HG03439 (cell line): ENCODE data around the gene PDGFRA.
"Not testable (repeated sequence)": the region's sequence is repeated elsewhere in the genome, so short reads cannot be mapped to it uniquely, and the experiment has no call there.

Experiments
- ATAC-seq: cut with Tn5 transposase; IDR thresholded peaks from one replicate; pipeline ENCODE4 v1.9.1; 2021; ENCODE audit warnings: mild to moderate bottlenecking, moderate library complexity; ENCODE audit not compliant: unreplicated experiment

PDGFRA gene

GRCh38 chr4:54227256-54228055, 1.6 kb upstream of the PDGFRA start:
- no peak for ATAC-seq

DNA sequence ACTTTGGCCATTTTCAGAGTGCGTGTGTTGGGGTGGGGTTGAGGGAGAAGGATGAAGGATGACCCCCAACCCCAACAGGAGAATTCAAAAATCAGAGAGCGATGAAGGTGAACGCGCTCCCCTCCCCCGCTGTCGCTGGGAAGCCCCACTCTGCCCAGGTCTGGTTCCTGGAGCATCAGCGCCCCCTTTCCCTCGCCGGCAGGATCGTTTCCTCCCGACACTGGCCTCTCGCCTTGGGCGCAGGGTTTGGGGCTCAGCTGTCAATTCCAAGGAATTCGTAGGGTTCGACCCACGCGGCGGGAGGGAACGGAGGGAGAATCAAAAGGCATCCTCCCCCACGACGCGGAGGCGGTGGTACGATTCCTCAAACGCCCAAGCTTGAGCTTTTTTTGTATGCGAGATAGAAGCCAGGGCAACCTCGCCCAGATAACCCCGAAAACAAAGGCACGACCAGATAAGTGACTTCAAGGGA, 1.0 kb upstream of the PDGFRA start:
- ATAC-seq: no peak

DNA sequence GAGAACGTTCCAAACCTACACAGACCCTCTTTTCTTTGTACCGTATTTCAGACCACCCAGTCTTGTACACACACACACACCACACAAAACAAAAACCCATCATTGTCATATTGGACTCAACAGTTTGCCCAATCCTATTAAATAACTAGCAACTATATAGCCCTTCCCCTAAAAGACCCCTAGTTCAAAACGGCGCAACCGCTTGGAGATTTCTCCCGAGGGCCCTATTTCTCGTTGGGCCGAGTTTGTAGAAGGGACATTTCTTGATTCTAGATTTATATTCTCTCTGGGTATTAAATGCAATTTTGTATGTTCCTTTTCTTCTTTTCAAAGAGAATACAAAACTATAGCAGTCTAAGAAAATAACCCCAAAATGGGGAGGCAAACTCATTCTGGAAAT, 547 bp upstream of the PDGFRA start:
- ATAC-seq: no peak

DNA sequence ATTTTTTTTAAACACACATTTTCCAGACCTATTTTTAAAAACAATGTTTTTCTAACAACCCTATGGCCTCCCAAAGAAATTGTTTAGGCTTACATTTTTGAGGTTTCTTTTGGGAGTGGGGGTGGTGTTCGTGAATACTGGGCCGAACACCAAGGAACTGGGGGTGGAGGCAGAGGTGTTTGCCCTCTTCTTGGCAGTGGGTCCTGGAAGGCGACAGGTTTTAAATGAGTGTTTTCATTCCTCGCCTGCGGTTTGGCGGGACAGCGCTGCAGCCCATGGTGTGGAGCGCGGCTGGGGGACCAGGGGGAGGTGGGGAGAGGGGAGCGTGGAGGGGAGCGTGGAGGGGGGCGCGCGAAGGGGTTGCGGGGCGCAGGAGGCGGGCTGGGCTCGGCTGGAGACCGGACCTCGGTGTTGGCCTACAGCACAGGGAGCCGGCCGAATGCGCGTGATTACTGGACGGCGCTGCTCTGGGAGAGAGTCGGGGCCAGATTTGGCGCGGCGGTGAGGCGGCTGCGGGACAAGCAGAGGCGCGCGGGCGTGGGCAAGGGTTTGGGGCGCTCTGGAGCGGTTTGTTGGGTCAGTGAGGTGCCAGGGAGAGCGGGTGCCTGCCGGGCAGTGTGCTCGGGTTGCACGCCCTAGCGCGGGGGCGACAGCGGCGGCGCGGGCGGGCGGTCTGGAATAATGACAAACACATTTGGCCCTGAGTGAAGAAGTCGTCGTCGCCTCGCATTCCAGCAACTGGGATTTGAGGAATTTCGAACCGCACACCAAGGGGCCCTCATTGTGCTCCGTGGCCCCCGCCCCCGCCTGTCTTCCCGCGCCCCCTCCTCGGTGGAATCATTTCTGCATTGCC, 764 bp downstream of the PDGFRA start:
- no peak for ATAC-seq

DNA sequence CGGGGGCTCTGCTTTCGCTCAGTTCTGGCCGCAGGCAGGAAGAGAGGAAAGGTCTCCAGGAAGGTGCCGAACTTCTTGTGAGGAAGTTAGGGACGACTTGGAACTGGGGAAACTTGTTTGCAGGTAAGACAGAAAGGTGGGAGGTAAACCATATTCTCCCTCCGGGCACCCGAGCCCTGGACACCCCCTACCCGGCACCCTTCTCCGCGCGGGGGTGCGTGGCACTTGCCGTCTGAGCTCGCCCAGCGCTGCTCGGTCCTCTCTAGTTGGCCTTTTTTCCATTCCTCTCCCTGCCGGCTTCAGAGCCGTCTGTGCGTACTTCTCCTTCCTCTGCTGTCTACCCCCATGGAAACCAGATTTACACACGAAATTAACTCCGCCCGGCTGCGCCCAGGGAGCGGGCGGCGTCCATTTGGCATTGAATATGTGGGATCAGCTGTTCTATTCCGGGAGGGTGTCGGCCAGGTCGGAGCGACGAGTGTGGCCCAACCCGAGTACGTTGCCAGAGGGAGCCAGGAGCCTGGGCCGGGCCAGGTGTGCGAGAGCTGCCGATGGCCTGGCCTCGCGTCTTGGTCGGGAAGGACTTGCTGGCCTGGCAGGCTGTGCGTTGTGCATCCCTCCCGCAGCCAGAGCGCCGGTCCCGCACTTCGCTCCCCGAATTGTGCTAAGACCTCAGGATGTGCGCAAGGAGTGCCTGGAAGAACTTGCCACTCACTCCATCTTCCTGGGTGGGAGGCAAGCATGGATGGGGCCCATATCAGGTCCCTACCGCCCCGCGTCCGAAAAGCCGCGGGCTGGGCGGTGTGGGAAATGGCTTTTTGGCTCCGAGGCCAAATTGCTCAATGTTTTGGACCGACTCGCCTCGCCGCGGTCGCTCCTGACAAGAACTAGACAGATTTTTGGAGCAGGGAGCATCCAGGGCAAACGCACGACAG, 1.7 kb downstream of the PDGFRA start:
- no peak for ATAC-seq

DNA sequence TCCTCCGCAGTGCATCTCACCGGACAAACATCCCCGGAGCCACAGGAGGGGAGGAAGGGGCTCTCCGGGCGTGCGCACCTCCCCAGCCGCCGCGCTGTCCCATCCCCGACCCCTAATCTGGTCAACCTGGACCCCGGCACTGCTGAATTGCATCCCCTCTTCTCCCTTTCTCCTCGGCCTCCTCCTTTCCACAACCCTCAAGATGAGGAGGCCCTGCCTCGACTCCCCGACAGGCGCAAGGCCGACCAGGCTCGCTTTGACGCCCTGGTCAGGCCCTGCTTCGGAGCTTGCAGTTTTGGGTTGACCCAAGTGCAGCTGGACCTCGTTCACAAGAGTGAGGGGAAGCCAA, 2.3 kb downstream of the PDGFRA start:
- no peak for ATAC-seq

GRCh38 chr4:54231768-54232688, 2.9 kb downstream of the PDGFRA start:
- no peak for ATAC-seq

GRCh38 chr4:54233277-54233696, 4.2 kb downstream of the PDGFRA start:
- peak; percentile 84 for ATAC-seq

DNA sequence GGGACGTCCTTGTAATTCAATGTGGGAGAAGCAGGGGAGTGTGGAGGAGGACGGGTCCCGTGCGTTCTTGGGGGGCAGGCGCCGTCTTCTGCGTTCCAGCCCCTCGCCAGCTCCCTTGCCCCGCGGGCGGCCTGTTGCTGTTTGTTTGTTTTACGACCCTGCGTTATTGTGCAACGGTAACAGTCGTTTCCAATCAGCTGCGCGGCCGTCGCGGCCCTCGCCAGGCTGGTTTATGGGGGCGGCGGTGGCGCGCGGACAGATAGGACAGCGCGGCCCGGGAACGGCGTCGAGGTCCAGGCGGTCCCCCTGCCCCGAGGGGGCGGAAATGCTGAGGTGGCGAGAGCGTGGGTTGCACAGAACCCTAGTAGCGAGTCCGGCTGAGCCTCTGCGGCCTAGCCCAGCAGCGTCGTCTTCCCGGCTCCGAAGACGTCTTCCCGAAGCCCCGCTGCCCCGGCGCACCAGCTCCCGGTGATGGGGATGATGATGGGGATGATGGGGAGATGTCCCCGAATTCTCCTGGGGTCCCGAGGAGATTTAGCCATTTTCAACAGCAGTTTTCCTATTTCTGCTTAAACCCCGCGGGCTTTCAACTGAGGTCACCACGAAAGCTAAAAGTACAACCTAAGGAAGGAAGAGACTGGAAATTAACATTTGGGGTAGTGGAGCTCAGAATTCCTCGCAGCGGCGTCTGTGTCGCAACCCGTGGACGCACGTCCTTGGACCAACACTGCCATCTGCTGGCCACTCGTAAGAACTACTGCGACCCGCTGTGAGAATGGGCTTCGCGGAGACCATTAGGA, 4.8 kb downstream of the PDGFRA start:
- ATAC-seq: peak; percentile 73

- ATAC-seq: no peak
Observed at GRCh38 chr4:54234497-54235205, 5.6 kb downstream of the PDGFRA start.

DNA sequence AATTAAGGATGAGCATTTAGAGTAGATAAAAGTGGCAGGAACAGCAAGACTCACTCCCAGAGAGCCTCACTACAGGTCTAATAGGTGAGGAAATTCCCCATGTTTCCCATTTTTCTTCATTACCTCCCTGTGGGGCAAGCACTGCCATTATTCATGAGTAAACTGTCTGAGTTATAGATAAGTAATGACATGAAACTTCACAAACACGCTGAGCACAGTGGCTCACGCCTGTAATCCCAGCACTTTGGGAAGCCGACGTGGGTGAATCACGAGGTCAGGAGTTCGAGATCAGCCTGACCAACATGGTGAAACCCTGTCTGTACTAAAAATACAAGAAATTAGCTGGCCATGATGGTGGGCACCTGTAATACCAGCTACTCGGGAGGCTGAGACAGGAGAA, 7.2 kb downstream of the PDGFRA start:
- not testable (repeated sequence) for ATAC-seq

GRCh38 chr4:54237770-54238169, 8.7 kb downstream of the PDGFRA start:
- ATAC-seq: no peak

- no peak for ATAC-seq
Observed at GRCh38 chr4:54238389-54238788, 9.3 kb downstream of the PDGFRA start.

DNA sequence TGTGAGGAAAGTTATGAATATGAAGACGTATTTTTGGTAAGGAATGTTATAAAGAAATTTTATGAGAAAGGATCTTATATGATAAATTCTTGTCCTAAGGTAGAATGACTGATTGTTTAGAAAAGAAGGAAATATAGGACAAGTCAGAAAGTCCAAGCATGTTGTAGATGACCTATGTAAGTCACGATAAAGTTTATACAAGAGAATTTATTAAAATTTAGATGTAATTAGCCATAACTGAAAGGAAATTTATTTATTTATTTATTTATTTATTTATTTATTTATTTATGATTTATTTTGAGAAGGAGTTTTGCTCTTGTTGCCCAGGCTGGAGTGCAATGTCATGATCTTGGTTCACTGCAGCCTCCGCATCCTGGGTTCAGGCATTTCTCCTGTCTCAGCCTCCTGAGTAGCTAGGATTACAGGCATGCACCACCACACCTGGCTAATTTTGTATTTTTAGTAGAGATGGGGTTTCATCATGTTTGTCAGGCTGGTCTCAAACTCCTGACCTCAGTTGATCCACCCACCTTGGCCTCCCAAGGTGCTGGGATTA, 12.3 kb downstream of the PDGFRA start:
- not testable (repeated sequence) for ATAC-seq

DNA sequence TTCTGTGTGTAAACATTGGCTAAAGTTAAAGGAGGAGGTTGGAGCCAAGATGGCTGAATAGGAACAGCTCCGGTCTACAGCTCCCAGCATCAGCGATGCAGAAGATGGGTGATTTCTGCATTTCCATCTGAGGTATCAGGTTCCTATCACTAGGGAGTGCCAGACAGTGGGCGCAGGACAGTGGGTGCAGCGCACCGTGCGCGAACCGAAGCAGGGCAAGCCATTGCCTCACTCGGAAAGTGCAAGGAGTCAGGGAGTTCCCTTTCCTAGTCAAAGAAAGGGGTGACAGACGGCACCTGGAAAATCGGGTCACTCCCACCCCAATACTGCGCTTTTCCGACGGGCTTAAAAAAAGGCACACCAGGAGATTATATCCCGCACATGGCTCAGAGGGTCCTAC, 14.4 kb downstream of the PDGFRA start:
- ATAC-seq: not testable (repeated sequence)

GRCh38 chr4:54252312-54252711, 23.2 kb downstream of the PDGFRA start:
- ATAC-seq: not testable (repeated sequence)

DNA sequence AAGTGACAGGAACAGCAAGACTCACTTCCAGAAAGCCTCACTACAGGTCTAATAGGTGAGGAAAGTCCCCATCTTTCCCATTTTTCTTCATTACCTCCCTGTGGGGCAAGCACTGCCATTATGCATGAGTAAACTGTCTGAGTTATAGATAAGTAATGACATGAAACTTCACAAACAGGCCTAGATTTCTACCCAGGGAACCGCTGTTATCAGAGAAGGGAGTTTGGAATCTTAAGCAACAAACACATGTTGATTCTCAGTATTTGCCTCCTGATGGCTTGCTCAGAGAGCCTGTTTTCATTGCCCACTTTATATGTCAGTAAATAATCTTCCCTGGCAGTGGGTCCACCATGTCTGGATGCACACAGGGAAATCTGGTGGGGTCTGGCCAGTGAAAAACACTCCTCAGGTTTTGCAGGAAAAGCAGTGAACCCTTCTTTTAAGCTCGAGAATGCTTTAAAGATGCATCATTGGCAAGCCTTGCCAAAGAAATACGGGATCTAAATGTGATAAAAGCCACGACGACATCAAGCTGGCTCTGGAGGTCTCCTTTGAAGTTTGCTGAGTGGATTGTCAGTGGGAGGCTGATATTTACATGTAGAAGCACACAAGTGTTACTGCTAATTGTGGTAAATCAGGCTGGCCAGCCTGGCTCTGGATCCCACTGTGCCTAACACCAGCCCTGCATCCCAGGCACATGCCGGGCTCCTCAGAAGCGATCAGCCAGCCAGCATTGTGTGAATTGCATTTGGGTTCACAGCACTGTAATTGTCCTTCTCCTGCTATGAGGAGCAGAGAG, 25.2 kb downstream of the PDGFRA start:
- no peak for ATAC-seq
